ENCODE measurements around the gene EPHA2. TPM values are rescaled to one million over a fixed set of nuclear protein-coding genes. Genes with fewer than 3 reads are reported as not detected.

EPHA2 gene
- total RNA-seq, 1 donor from 2014 or later = 76.3 TPM

- Mint-ChIP-seq H3K4me1 (peaks cover 50% of the 10 kb centered on the region), H3K4me3 (peak overlapping the region; percentile 43), H3K36me3 (no peaks in the 10 kb centered on the region), H3K9me3 (no peaks in the 10 kb centered on the region), H3K27ac (peak overlapping the region; percentile 10), H3K27me3 (ENCODE audit: low read depth) (no peaks in the 10 kb centered on the region)
- no peak for DNase-seq (ENCODE audit: low spot score in 2 of 2, unreplicated experiment in 2 of 2)
- no peak for TF ChIP-seq CTCF (IDR thresholded peaks at IDR 0.05; ENCODE audit: unreplicated experiment)
Measured at GRCh38 chr1:16162163-16162822, 6.4 kb upstream of the EPHA2 start.

GRCh38 chr1:16161717-16162116 lies 5.8 kb upstream of the EPHA2 start:
- DNase-seq (ENCODE audit: low spot score in 2 of 2, unreplicated experiment in 2 of 2) = no peak
- H3K27me3 Mint-ChIP-seq (ENCODE audit: low read depth) = no peaks in the 10 kb centered on the region
- H3K27ac Mint-ChIP-seq = peak overlapping the region; percentile 10
- H3K4me1 Mint-ChIP-seq = peaks cover 50% of the 10 kb centered on the region
- no peaks in the 10 kb centered on the region for H3K9me3 Mint-ChIP-seq
- no peak overlapping the region for H3K4me3 Mint-ChIP-seq
- no peaks in the 10 kb centered on the region for H3K36me3 Mint-ChIP-seq
- no peak for TF ChIP-seq CTCF (IDR thresholded peaks at IDR 0.05; ENCODE audit: unreplicated experiment)

GRCh38 chr1:16158993-16159831 lies 3.3 kb upstream of the EPHA2 start:
- no peaks in the 10 kb centered on the region for H3K9me3 Mint-ChIP-seq
- H3K36me3 Mint-ChIP-seq = no peaks in the 10 kb centered on the region
- no peaks in the 10 kb centered on the region for H3K27me3 Mint-ChIP-seq (ENCODE audit: low read depth)
- peak overlapping the region; percentile 68 for H3K27ac Mint-ChIP-seq
- DNase-seq (ENCODE audit: low spot score in 2 of 2, unreplicated experiment in 2 of 2) = no peak
- no peak overlapping the region for H3K4me3 Mint-ChIP-seq
- H3K4me1 Mint-ChIP-seq = peaks cover 36% of the 10 kb centered on the region
- no peak for TF ChIP-seq CTCF (IDR thresholded peaks at IDR 0.05; ENCODE audit: unreplicated experiment)

GRCh38 chr1:16158025-16158424 lies 2.2 kb upstream of the EPHA2 start:
- H3K4me3 Mint-ChIP-seq = no peak overlapping the region
- no peak for DNase-seq (ENCODE audit: low spot score in 2 of 2, unreplicated experiment in 2 of 2)
- H3K9me3 Mint-ChIP-seq = no peaks in the 10 kb centered on the region
- no peaks in the 10 kb centered on the region for H3K27me3 Mint-ChIP-seq (ENCODE audit: low read depth)
- TF ChIP-seq CTCF (IDR thresholded peaks at IDR 0.05; ENCODE audit: unreplicated experiment) = no peak
- peaks cover 45% of the 10 kb centered on the region for H3K4me1 Mint-ChIP-seq
- H3K27ac Mint-ChIP-seq = peak overlapping the region; percentile 68
- H3K36me3 Mint-ChIP-seq = no peaks in the 10 kb centered on the region

- H3K4me1 Mint-ChIP-seq = peaks cover 51% of the 10 kb centered on the region
- no peaks in the 10 kb centered on the region for H3K36me3 Mint-ChIP-seq
- H3K9me3 Mint-ChIP-seq = no peaks in the 10 kb centered on the region
- no peak for DNase-seq (ENCODE audit: low spot score in 2 of 2, unreplicated experiment in 2 of 2)
- peak overlapping the region; percentile 98 for H3K27ac Mint-ChIP-seq
- H3K27me3 Mint-ChIP-seq (ENCODE audit: low read depth) = no peaks in the 10 kb centered on the region
- no peak for TF ChIP-seq CTCF (IDR thresholded peaks at IDR 0.05; ENCODE audit: unreplicated experiment)
- peak overlapping the region; percentile 89 for H3K4me3 Mint-ChIP-seq
Measured at GRCh38 chr1:16156848-16157495, 1.1 kb upstream of the EPHA2 start.
